ENCODE measurements around the gene MYL9. TPM values are rescaled to one million over a fixed set of nuclear protein-coding genes. Genes with fewer than 3 reads are reported as not detected.
A peak's percentile ranks its signal among the peaks of the same experiment; 100 is the strongest.

The MYL9 gene
- polyA plus RNA-seq, 1 of the 3 experiments (the other 2 are of a cell fraction): not detected

DNA sequence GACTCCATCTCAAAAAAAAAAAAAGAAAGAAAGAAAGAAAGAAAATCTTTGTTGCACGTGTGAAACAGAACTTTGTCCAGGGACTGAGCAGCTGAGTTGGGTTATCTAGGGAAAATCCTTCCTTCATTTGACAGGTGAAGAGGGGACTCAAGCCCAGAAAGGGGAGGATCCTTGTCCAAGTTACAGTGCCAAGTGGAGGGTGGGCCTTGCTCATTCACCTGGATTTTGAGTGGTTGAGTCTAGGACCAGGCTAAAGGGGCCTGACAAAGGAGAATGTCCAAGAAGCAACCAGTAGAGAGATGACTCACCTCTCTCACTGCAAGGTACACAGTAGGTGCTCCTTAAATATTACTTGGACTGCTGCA is 34.7 kb downstream of the MYL9 start:
- no peak for DNase-seq
- Histone ChIP-seq H3K79me2 (ENCODE audit: insufficient read depth) (peaks cover 48% of the 10 kb centered on the region), H2AFZ (ENCODE audit: low read depth) (no peak overlapping the region), H4K20me1 (ENCODE audit: insufficient read depth) (peaks cover 5% of the 10 kb centered on the region; the same call in 1 of the 2 replicates), H3K27me3 (ENCODE audit: insufficient read depth) (no peaks in the 10 kb centered on the region), H3K4me2 (peak overlapping the region; percentile 99), H3K4me3 (ENCODE audit: low read depth in 2 of 2, low read length in 1 of 2) (no peak overlapping the region; a peak in 1 of 4 replicates), H3K9me2 (no peaks in the 10 kb centered on the region), H3F3A (replicated peaks; ENCODE audit: insufficient read depth) (peaks cover 26% of the 10 kb centered on the region), H3K4me1 (ENCODE audit: control insufficient read depth in 1 of 2, insufficient read depth in 2 of 2, low read depth in 1 of 2, low read length in 1 of 2) (peaks cover 8 to 20% of the 10 kb centered on the region in 2 experiments; a peak in 2 of 4 replicates), H3K9ac (no peak overlapping the region), H3K27ac (ENCODE audit: low read depth in 2 of 2, low read length in 1 of 2) (peak overlapping the region; percentile 44 to 78; a peak in 3 of 4 replicates), H3K9me3 (no peaks in the 10 kb centered on the region), H3K36me3 (replicated peaks in 1 of 2; ENCODE audit: control insufficient read depth in 1 of 2, insufficient read depth in 2 of 2, low read length in 1 of 2) (peaks cover 0 to 7% of the 10 kb centered on the region in 2 experiments)
- CTCF ChIA-PET: interaction anchor here (0.7 to 3.6 kb wide), 6 partner anchors 13 to 420 kb away, joined by 3 to 20 read pairs (median 4); partner anchors contain the start of gene RAB5IF
- POLR2A ChIA-PET: interaction anchor here (0.6 to 1.1 kb wide), 2 partner anchors 30 to 1126 kb away, joined by 6 to 11 read pairs; partner anchors contain the start of gene RAB5IF
- TF ChIP-seq RAD21 (IDR thresholded peaks at IDR 0.05; ENCODE audit: low read length) (no peak), USF1 (IDR thresholded peaks at IDR 0.05; ENCODE audit: borderline replicate concordance, low read depth) (no peak), FOXJ3 (CRISPR knock-in tag; IDR thresholded peaks at IDR 0.05) (no peak), SIN3A (IDR thresholded peaks at IDR 0.05; ENCODE audit: borderline replicate concordance, low read depth, low read length) (no peak), NFIC (IDR thresholded peaks at IDR 0.05; ENCODE audit: borderline replicate concordance) (no peak), EZH2phosphoT487 (IDR thresholded peaks at IDR 0.05; ENCODE audit: borderline replicate concordance, low read depth) (no peak), CHD2 (IDR thresholded peaks at IDR 0.05; ENCODE audit: low read length, partially characterized antibody) (no peak), FOSL2 (IDR thresholded peaks at IDR 0.05; ENCODE audit: borderline replicate concordance, low read depth) (no peak), MEF2A (IDR thresholded peaks at IDR 0.05; ENCODE audit: borderline replicate concordance, low read depth) (no peak), TAF1 (IDR thresholded peaks at IDR 0.05; ENCODE audit: borderline replicate concordance, low read depth, low read length) (no peak), TEAD4 (IDR thresholded peaks at IDR 0.05; ENCODE audit: borderline replicate concordance, insufficient read depth) (no peak), SMC3 (IDR thresholded peaks at IDR 0.05; ENCODE audit: low read depth, low read length) (no peak), RFX5 (IDR thresholded peaks at IDR 0.05; ENCODE audit: low read length) (no peak), RXRA (IDR thresholded peaks at IDR 0.05; ENCODE audit: borderline replicate concordance, low read depth) (no peak)
- TF ChIP-seq, protein P1, sequence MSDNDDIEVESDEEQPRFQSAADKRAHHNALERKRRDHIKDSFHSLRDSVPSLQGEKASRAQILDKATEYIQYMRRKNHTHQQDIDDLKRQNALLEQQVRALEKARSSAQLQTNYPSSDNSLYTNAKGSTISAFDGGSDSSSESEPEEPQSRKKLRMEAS (IDR thresholded peaks at IDR 0.05; ENCODE audit: low read depth): no peak
- 93% methylated on average over 1 of the region's 1 CpG for WGBS (ENCODE audit: low lambda C conversion rate)

- WGBS (ENCODE audit: low lambda C conversion rate): 97% methylated on average over 15 of the region's 15 CpGs
- POLR2A ChIA-PET: no interaction called here
- TF ChIP-seq SIN3A (IDR thresholded peaks at IDR 0.05; ENCODE audit: borderline replicate concordance, low read depth, low read length) (no peak), FOXM1 (IDR thresholded peaks at IDR 0.05; ENCODE audit: low read depth) (no peak), CTCF (IDR thresholded peaks at IDR 0.05) (no peak), MEF2A (IDR thresholded peaks at IDR 0.05; ENCODE audit: borderline replicate concordance, low read depth) (no peak), TCF12 (IDR thresholded peaks at IDR 0.05) (no peak), RAD21 (IDR thresholded peaks at IDR 0.05; ENCODE audit: low read length) (no peak), JUND (IDR thresholded peaks at IDR 0.05) (no peak), POLR2AphosphoS5 (IDR thresholded peaks at IDR 0.05; ENCODE audit: low read depth, low read length) (no peak)
- TF ChIP-seq, protein P2, sequence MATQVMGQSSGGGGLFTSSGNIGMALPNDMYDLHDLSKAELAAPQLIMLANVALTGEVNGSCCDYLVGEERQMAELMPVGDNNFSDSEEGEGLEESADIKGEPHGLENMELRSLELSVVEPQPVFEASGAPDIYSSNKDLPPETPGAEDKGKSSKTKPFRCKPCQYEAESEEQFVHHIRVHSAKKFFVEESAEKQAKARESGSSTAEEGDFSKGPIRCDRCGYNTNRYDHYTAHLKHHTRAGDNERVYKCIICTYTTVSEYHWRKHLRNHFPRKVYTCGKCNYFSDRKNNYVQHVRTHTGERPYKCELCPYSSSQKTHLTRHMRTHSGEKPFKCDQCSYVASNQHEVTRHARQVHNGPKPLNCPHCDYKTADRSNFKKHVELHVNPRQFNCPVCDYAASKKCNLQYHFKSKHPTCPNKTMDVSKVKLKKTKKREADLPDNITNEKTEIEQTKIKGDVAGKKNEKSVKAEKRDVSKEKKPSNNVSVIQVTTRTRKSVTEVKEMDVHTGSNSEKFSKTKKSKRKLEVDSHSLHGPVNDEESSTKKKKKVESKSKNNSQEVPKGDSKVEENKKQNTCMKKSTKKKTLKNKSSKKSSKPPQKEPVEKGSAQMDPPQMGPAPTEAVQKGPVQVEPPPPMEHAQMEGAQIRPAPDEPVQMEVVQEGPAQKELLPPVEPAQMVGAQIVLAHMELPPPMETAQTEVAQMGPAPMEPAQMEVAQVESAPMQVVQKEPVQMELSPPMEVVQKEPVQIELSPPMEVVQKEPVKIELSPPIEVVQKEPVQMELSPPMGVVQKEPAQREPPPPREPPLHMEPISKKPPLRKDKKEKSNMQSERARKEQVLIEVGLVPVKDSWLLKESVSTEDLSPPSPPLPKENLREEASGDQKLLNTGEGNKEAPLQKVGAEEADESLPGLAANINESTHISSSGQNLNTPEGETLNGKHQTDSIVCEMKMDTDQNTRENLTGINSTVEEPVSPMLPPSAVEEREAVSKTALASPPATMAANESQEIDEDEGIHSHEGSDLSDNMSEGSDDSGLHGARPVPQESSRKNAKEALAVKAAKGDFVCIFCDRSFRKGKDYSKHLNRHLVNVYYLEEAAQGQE (IDR thresholded peaks at IDR 0.05; ENCODE audit: low read depth, low read length): no peak
These were observed 37.2 kb downstream of the MYL9 start for GRCh38 chr20:36578356-36579041.

More at GRCh38 chr20:36578356-36579041, 37.2 kb downstream of the MYL9 start:
- CTCF ChIA-PET: interaction anchor here (1.5 to 1.6 kb wide), 3 partner anchors 13 to 27 kb away, joined by 4 to 6 read pairs (median 4); partner anchors contain the start of gene RAB5IF
- Histone ChIP-seq H3K4me1 (ENCODE audit: control insufficient read depth in 1 of 2, insufficient read depth in 2 of 2, low read depth in 1 of 2, low read length in 1 of 2) (peaks cover 8 to 16% of the 10 kb centered on the region in 2 experiments; a peak in 2 of 4 replicates), H3K27me3 (ENCODE audit: insufficient read depth) (no peaks in the 10 kb centered on the region), H2AFZ (ENCODE audit: low read depth) (no peak overlapping the region), H3K9ac (no peak overlapping the region), H3K36me3 (replicated peaks in 1 of 2; ENCODE audit: control insufficient read depth in 1 of 2, insufficient read depth in 2 of 2, low read length in 1 of 2) (peaks cover 10 to 16% of the 10 kb centered on the region in 2 experiments), H3K9me2 (no peaks in the 10 kb centered on the region), H3K9me3 (no peaks in the 10 kb centered on the region), H3K27ac (ENCODE audit: low read depth in 2 of 2, low read length in 1 of 2) (no peak overlapping the region), H4K20me1 (ENCODE audit: insufficient read depth) (peaks cover 5% of the 10 kb centered on the region; the same call in 1 of the 2 replicates), H3K4me2 (no peak overlapping the region), H3K4me3 (ENCODE audit: low read depth in 2 of 2, low read length in 1 of 2) (no peak overlapping the region), H3K79me2 (ENCODE audit: insufficient read depth) (peaks cover 48% of the 10 kb centered on the region), H3F3A (replicated peaks; ENCODE audit: insufficient read depth) (peaks cover 12% of the 10 kb centered on the region)
- no peak for DNase-seq

All from SK-N-SH (cell line).